MM.1S (cell line): ENCODE measurements around the gene COG5.

Source experiments
- EZH2 ChIP-seq: fragments of 300-600 bp; sonication (generic); optimal IDR thresholded peaks from 2 replicates; pipeline ENCODE3; 2017; ENCODE audit warnings: low read depth, mild to moderate bottlenecking, antibody characterized with exemption, low read length, mixed read lengths
- EZH2phosphoT487 ChIP-seq: fragments of 300-600 bp; sonication (generic); IDR thresholded peaks from 2 replicates; pipeline ENCODE4 v1.6.1; 2018; ENCODE audit warnings: antibody characterized with exemption, low read length
- TF ChIP-seq, protein P1 (sequence below): fragments of 300-600 bp; sonication (generic); IDR thresholded peaks from 2 replicates; pipeline ENCODE4 v1.5.1; 2016; ENCODE audit warnings: antibody characterized with exemption, low read length, mixed read lengths

GRCh38 chr7:107171496-107171895 lies 392.2 kb downstream of the COG5 start:
- TF ChIP-seq, protein P1, sequence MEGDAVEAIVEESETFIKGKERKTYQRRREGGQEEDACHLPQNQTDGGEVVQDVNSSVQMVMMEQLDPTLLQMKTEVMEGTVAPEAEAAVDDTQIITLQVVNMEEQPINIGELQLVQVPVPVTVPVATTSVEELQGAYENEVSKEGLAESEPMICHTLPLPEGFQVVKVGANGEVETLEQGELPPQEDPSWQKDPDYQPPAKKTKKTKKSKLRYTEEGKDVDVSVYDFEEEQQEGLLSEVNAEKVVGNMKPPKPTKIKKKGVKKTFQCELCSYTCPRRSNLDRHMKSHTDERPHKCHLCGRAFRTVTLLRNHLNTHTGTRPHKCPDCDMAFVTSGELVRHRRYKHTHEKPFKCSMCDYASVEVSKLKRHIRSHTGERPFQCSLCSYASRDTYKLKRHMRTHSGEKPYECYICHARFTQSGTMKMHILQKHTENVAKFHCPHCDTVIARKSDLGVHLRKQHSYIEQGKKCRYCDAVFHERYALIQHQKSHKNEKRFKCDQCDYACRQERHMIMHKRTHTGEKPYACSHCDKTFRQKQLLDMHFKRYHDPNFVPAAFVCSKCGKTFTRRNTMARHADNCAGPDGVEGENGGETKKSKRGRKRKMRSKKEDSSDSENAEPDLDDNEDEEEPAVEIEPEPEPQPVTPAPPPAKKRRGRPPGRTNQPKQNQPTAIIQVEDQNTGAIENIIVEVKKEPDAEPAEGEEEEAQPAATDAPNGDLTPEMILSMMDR = no peak
- no peak for TF ChIP-seq EZH2
- TF ChIP-seq EZH2phosphoT487 = no peak
